H1 (cell line): ENCODE results near the gene ZFTA. TPM values are rescaled to one million over a fixed set of nuclear protein-coding genes. Genes with fewer than 3 reads are reported as not detected.
A peak's percentile ranks its signal among the peaks of the same experiment; 100 is the strongest.

Experiments used
- CTCF ChIA-PET: fragments of 300-600 bp; sonication (Branson Sonifier 250); formaldehyde crosslinking; loops from one replicate; lab custom pipeline; 2021; ENCODE audit not compliant: partially characterized antibody; lab: Charles Lee
- POLR2A ChIA-PET: fragments of 300-600 bp; sonication (Branson Sonifier 250); formaldehyde crosslinking; loops from one replicate; lab custom pipeline; 2021; ENCODE audit warnings: inconsistent platforms; ENCODE audit not compliant: partially characterized antibody; lab: Charles Lee
- DNase-seq, 2 experiments: peaks; one replicate each; pipeline versions ENCODE4 v3.0.0 to v3.0.0-alpha.2; 2010 to 2022; ENCODE audit warnings: low spot score in 2 of 2, low read depth in 1 of 2, mixed read lengths in 1 of 2
- FAIRE-seq: peaks from 2 replicates; lab custom pipeline; 2011; peaks lifted over from hg19 to GRCh38; lab: Jason Lieb, UNC
- H2AFZ ChIP-seq: 2 replicates; pipeline ENCODE4 v1.8.1; 2012; ENCODE audit warnings: low read length, inconsistent platforms
- H2AK5ac ChIP-seq: 2 replicates; pipeline ENCODE4 v1.6.1; 2013; ENCODE audit warnings: low read depth, low read length
- H2BK120ac ChIP-seq: replicated peaks from 2 replicates; pipeline ENCODE3; 2013; ENCODE audit warnings: low read depth, low read length, inconsistent platforms
- H2BK12ac ChIP-seq: 2 replicates; pipeline ENCODE4 v1.6.1; 2013; ENCODE audit warnings: low read depth, low read length
- H2BK15ac ChIP-seq: 2 replicates; pipeline ENCODE4 v1.6.1; 2013; ENCODE audit warnings: low read length
- H2BK20ac ChIP-seq: 2 replicates; pipeline ENCODE4 v1.6.1; 2013; ENCODE audit warnings: low read length
- H2BK5ac ChIP-seq: 2 replicates; pipeline ENCODE4 v1.6.1; 2013; ENCODE audit warnings: low read depth, low read length
- H3K14ac ChIP-seq: 2 replicates; pipeline ENCODE4 v1.6.1; 2013; ENCODE audit warnings: inconsistent platforms; ENCODE audit not compliant: insufficient read length
- H3K18ac ChIP-seq: 2 replicates; pipeline ENCODE4 v1.6.1; 2013; ENCODE audit warnings: low read length; ENCODE audit errors: extremely low read depth
- H3K23ac ChIP-seq: 2 replicates; pipeline ENCODE4 v1.6.1; 2013; ENCODE audit warnings: inconsistent platforms; ENCODE audit not compliant: insufficient read length
- H3K23me2 ChIP-seq: 2 replicates; pipeline ENCODE4 v1.6.1; 2013; ENCODE audit warnings: low read depth, low read length
- H3K27ac ChIP-seq: 2 replicates; pipeline ENCODE4 v1.6.1; 2011; ENCODE audit warnings: low read depth, low read length, inconsistent platforms
- H3K27me3 ChIP-seq, 4 experiments: replicated peaks in 1 of 4; 1 replicate in 1 of 4; 2 replicates in 3 of 4; pipeline versions ENCODE4 v1.6.1 to v1.8.1; 2011 to 2013; ENCODE audit warnings: low read length in 3 of 4, mild to moderate bottlenecking in 3 of 4, inconsistent platforms in 2 of 4, mixed read lengths in 2 of 4, moderate library complexity in 1 of 4; ENCODE audit not compliant: control insufficient read depth in 3 of 4, insufficient read depth in 3 of 4; ENCODE audit errors: extremely low read depth in 1 of 4
- H3K36me3 ChIP-seq, 4 experiments: 2 replicates each; pipeline versions ENCODE4 v1.6.1 to v1.8.1; 2011 to 2013; ENCODE audit warnings: mild to moderate bottlenecking in 4 of 4, low read length in 3 of 4, moderate library complexity in 2 of 4, control low read depth in 1 of 4, inconsistent platforms in 1 of 4; ENCODE audit not compliant: insufficient read depth in 4 of 4, control insufficient read depth in 2 of 4
- H3K4ac ChIP-seq: replicated peaks from 2 replicates; pipeline ENCODE3; 2013; ENCODE audit warnings: low read length, low read depth, mixed read lengths, inconsistent platforms; ENCODE audit not compliant: insufficient read length
- H3K4me1 ChIP-seq, 4 experiments: replicated peaks in 1 of 4; 1 replicate in 1 of 4; 2 replicates in 3 of 4; pipeline versions ENCODE4 v1.6.1 to v1.8.1; 2011 to 2013; ENCODE audit warnings: low read length in 3 of 4, inconsistent platforms in 2 of 4, mixed read lengths in 1 of 4; ENCODE audit not compliant: insufficient read depth in 4 of 4, control insufficient read depth in 3 of 4
- H3K4me2 ChIP-seq, 2 experiments: 2 replicates each; pipeline versions ENCODE4 v1.6.1 to v1.8.1; 2011 to 2013; ENCODE audit warnings: low read depth in 2 of 2, low read length in 2 of 2, control low read depth in 1 of 2, inconsistent platforms in 1 of 2, mild to moderate bottlenecking in 1 of 2; ENCODE audit not compliant: insufficient read depth in 1 of 2
- H3K4me3 ChIP-seq, 4 experiments: fragments of 200-600, 300-600 bp in 1 of 4; sonication (generic), shearing (Covaris generic), sonication (Bioruptor Twin) in 1 of 4; 2 replicates each; pipeline versions ENCODE4 v1.5.1 to v1.8.1; 2011 to 2016; ENCODE audit warnings: low read length in 4 of 4, low read depth in 3 of 4, control low read depth in 2 of 4, inconsistent platforms in 2 of 4, mild to moderate bottlenecking in 2 of 4, mixed read lengths in 1 of 4, moderate library complexity in 1 of 4; ENCODE audit not compliant: insufficient read depth in 2 of 4; ENCODE audit errors: extremely low read depth in 1 of 4
- H3K56ac ChIP-seq: replicated peaks from 2 replicates; pipeline ENCODE3; 2013; ENCODE audit warnings: low read depth, mild to moderate bottlenecking, mixed read lengths, low read length, inconsistent platforms; ENCODE audit not compliant: insufficient read length
- H3K79me1 ChIP-seq: 2 replicates; pipeline ENCODE4 v1.6.1; 2013; ENCODE audit warnings: low read depth, low read length, control low read depth
- H3K79me2 ChIP-seq, 2 experiments: 2 replicates each; pipeline versions ENCODE4 v1.6.1 to v1.8.1; 2012 to 2013; ENCODE audit warnings: low read length in 2 of 2, mild to moderate bottlenecking in 2 of 2, inconsistent platforms in 1 of 2; ENCODE audit not compliant: insufficient read depth in 2 of 2, control insufficient read depth in 1 of 2
- H3K9ac ChIP-seq, 4 experiments: replicated peaks in 1 of 4; 1 replicate in 1 of 4; 2 replicates in 3 of 4; pipeline versions ENCODE4 v1.6.1 to v1.8.1; 2011 to 2013; ENCODE audit warnings: low read depth in 3 of 4, low read length in 3 of 4, control low read depth in 2 of 4, mild to moderate bottlenecking in 2 of 4, moderate library complexity in 2 of 4, inconsistent platforms in 1 of 4; ENCODE audit errors: extremely low read depth in 1 of 4
- H3K9me3 ChIP-seq, 2 experiments: 2 replicates each; pipeline versions ENCODE4 v1.6.1 to v1.8.1; 2012 to 2013; ENCODE audit warnings: mild to moderate bottlenecking in 2 of 2, moderate library complexity in 2 of 2, control low read depth in 1 of 2, inconsistent platforms in 1 of 2, low read depth in 1 of 2, low read length in 1 of 2, mixed read lengths in 1 of 2; ENCODE audit not compliant: insufficient read depth in 2 of 2
- H4K20me1 ChIP-seq, 2 experiments: replicated peaks in 1 of 2; 2 replicates each; pipeline versions ENCODE3 to v1.8.1; 2011 to 2013; ENCODE audit warnings: inconsistent platforms in 2 of 2, low read length in 2 of 2, mild to moderate bottlenecking in 1 of 2; ENCODE audit not compliant: insufficient read depth in 2 of 2, control insufficient read depth in 1 of 2
- H4K5ac ChIP-seq: 2 replicates; pipeline ENCODE4 v1.6.1; 2013; ENCODE audit warnings: low read length, low read depth, mixed read lengths, inconsistent platforms; ENCODE audit not compliant: insufficient read length
- H4K8ac ChIP-seq: 2 replicates; pipeline ENCODE4 v1.8.0; 2013; ENCODE audit warnings: mild to moderate bottlenecking, moderate library complexity, low read length, inconsistent platforms; ENCODE audit not compliant: insufficient read depth; ENCODE audit errors: extremely low read depth
- H4K91ac ChIP-seq: replicated peaks from 2 replicates; pipeline ENCODE3; 2013; ENCODE audit warnings: low read length, mixed read lengths, inconsistent platforms; ENCODE audit not compliant: insufficient read length
- SP1 ChIP-seq: IDR thresholded peaks from 2 replicates; pipeline ENCODE4 v1.6.1; 2011; ENCODE audit warnings: low read depth, low read length
- WGBS, 2 experiments: shearing (Covaris generic) in 1 of 2; methylation state at CpG; one replicate each; pipeline versions ENCODE4 v1.1.6 to v1.1.7; 2013 to 2015; ENCODE audit warnings: low lambda C conversion rate in 2 of 2, mixed read lengths in 2 of 2, inconsistent platforms in 1 of 2, low coverage in 1 of 2, missing lambda C conversion rate in 1 of 2; ENCODE audit not compliant: insufficient replicate concordance in 2 of 2, insufficient coverage in 1 of 2, insufficient read length in 1 of 2; ENCODE audit errors: extremely low coverage in 1 of 2, missing lambda C conversion rate in 1 of 2; 5-methylcytosine and 5-hydroxymethylcytosine counted together
- polyA plus RNA-seq, 7 experiments: library from polyadenylated mRNA; depleted of rRNA in 3 of 7; stranded (reverse) in 5 of 7; unstranded in 2 of 7; fragments of >200 nt in 5 of 7; fragments of 200-250 nt in 2 of 7; gene quantifications; 1 replicate in 5 of 7; 2 replicates in 1 of 7; 4 replicates in 1 of 7; pipeline versions ENCODE4 v1.2.1 to v1.2.3, GENCODE V29; 2011 to 2013; ENCODE audit warnings: missing spikeins in 2 of 7, mixed read lengths in 2 of 7
- total RNA-seq: library from RNA; stranded (reverse); fragmentation: NEBNext Ultra II Directional; extraction: Animal tissue kit (Norgen Biotek cat#: 25700); gene quantifications from 2 replicates; pipeline ENCODE4 v1.2.1, GENCODE V29; 2021
- TF ChIP-seq, protein P1 (sequence below): IDR thresholded peaks from 2 replicates; pipeline ENCODE4 v1.6.1; 2012; ENCODE audit warnings: low read length, inconsistent platforms
- TF ChIP-seq, protein P2 (sequence below), 3 experiments: IDR thresholded peaks; 1 replicate in 2 of 3; 2 replicates in 1 of 3; pipeline versions ENCODE4 v1.5.1 to v1.6.1; 2011; ENCODE audit warnings: low read length in 3 of 3, mild to moderate bottlenecking in 3 of 3, inconsistent platforms in 2 of 3, low read depth in 1 of 3, moderate library complexity in 1 of 3; ENCODE audit not compliant: insufficient read depth in 1 of 3; ENCODE audit errors: control extremely low read depth in 1 of 3
- TF ChIP-seq, protein P3 (sequence below): IDR thresholded peaks from 2 replicates; pipeline ENCODE4 v1.6.1; 2012; ENCODE audit warnings: inconsistent platforms
- TF ChIP-seq, protein P4 (sequence below): IDR thresholded peaks from 2 replicates; pipeline ENCODE4 v1.6.1; 2011; ENCODE audit warnings: low read length, improper control_type of control experiment

The ZFTA gene
- total and polyA plus RNA-seq, 2 of the 8 experiments (the other 6 are each of a cell fraction or from before 2014, with no cell fraction given), result 9.5 to 34.0 TPM

DNA sequence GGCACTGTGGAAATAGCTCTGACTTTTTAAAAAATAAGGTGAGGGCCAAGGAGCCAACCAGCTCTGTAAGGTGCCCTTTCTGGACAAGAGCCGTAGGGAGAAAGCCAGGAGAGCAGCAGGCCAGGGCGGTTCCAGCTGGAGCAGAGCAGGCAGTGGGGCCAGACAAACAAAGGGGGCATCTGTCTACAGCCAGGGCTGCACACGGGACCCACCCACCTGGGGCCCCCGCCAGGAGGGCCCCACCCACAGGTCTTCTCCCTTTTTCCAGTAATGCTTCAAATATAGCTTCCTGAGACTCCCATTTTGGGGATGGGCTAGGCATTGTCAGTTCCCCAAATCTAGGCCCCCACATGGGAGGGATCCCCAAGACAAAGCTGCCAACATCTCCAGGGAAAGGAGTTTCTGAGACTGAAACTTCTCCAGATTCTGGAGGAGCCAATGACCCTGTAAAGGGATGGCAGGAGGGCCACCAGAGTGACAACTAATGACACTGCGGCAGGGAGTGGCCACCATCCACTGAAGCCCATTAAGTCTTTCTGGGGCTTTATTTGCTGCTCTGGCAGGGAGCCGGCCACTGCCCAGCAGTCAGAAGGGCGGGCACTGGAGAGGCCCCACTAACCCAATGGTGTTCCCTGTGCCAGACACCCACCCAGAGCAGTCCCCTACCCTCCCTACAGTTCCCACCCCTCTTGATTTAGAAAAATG lies 1.9 kb downstream of the ZFTA start:
- no peak for FAIRE-seq
- DNase-seq, result no peak
- TF ChIP-seq, protein P1, sequence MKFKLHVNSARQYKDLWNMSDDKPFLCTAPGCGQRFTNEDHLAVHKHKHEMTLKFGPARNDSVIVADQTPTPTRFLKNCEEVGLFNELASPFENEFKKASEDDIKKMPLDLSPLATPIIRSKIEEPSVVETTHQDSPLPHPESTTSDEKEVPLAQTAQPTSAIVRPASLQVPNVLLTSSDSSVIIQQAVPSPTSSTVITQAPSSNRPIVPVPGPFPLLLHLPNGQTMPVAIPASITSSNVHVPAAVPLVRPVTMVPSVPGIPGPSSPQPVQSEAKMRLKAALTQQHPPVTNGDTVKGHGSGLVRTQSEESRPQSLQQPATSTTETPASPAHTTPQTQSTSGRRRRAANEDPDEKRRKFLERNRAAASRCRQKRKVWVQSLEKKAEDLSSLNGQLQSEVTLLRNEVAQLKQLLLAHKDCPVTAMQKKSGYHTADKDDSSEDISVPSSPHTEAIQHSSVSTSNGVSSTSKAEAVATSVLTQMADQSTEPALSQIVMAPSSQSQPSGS, result no peak
- TF ChIP-seq, protein P2, sequence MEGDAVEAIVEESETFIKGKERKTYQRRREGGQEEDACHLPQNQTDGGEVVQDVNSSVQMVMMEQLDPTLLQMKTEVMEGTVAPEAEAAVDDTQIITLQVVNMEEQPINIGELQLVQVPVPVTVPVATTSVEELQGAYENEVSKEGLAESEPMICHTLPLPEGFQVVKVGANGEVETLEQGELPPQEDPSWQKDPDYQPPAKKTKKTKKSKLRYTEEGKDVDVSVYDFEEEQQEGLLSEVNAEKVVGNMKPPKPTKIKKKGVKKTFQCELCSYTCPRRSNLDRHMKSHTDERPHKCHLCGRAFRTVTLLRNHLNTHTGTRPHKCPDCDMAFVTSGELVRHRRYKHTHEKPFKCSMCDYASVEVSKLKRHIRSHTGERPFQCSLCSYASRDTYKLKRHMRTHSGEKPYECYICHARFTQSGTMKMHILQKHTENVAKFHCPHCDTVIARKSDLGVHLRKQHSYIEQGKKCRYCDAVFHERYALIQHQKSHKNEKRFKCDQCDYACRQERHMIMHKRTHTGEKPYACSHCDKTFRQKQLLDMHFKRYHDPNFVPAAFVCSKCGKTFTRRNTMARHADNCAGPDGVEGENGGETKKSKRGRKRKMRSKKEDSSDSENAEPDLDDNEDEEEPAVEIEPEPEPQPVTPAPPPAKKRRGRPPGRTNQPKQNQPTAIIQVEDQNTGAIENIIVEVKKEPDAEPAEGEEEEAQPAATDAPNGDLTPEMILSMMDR (IDR thresholded peaks at IDR 0.05; ENCODE audit: control extremely low read depth in 1 of 3, insufficient read depth in 1 of 3, low read depth in 1 of 3, low read length in 3 of 3), result no peak
- TF ChIP-seq, protein P3, sequence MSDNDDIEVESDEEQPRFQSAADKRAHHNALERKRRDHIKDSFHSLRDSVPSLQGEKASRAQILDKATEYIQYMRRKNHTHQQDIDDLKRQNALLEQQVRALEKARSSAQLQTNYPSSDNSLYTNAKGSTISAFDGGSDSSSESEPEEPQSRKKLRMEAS, result no peak
- TF ChIP-seq, protein P4, sequence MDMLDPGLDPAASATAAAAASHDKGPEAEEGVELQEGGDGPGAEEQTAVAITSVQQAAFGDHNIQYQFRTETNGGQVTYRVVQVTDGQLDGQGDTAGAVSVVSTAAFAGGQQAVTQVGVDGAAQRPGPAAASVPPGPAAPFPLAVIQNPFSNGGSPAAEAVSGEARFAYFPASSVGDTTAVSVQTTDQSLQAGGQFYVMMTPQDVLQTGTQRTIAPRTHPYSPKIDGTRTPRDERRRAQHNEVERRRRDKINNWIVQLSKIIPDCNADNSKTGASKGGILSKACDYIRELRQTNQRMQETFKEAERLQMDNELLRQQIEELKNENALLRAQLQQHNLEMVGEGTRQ, result no peak
- TF ChIP-seq SP1, result no peak
- no peak overlapping the region for H3K4ac ChIP-seq
- H2BK20ac ChIP-seq, result no peak overlapping the region
- H2AK5ac ChIP-seq, result no peak overlapping the region
- H3K79me1 ChIP-seq, result peaks cover 9% of the 10 kb centered on the region
- H3K27me3 ChIP-seq, result peaks cover 0 to 16% (median 13%) of the 10 kb centered on the region in 4 experiments; a peak in 6 of 7 replicates
- peaks cover 0 to 34% of the 10 kb centered on the region in 2 experiments; a peak in 2 of 4 replicates for H3K79me2 ChIP-seq
- H2AFZ ChIP-seq, result no peak overlapping the region
- H3K36me3 ChIP-seq, result peaks cover 0 to 7% (median 0%) of the 10 kb centered on the region in 4 experiments; a peak in 2 of 8 replicates
- no peak overlapping the region for H2BK15ac ChIP-seq
- WGBS, 2 experiments, result 82% methylated on average over 7 of the region's 7 CpGs; no CpG with 5 or more reads in 1 of the 2 experiments
- POLR2A ChIA-PET, result interaction anchor here (0.9 to 6.8 kb wide), 19 partner anchors 12 to 206 kb away, joined by 3 to 73 read pairs (median 4); partner anchors contain the start of genes ATL3, MARK2, RCOR2 and SPINDOC
- no peak overlapping the region for H3K14ac ChIP-seq
- H3K4me1 ChIP-seq, result peaks cover 5 to 33% (median 26%) of the 10 kb centered on the region in 4 experiments
- H4K91ac ChIP-seq, result no peak overlapping the region
- no peak overlapping the region for H2BK120ac ChIP-seq
- H3K4me3 ChIP-seq, result peak overlapping the region; percentile 57 to 96 (median 82); a peak in 7 of 8 replicates
- no peak overlapping the region for H3K18ac ChIP-seq
- peak overlapping the region; percentile 44; the same call in 1 of the 2 replicates for H2BK5ac ChIP-seq
- H3K4me2 ChIP-seq, result peak overlapping the region; percentile 72 to 93
- CTCF ChIA-PET, result interaction anchor here (0.7 to 2.7 kb wide), 12 partner anchors 16 to 288 kb away, joined by 3 to 9 read pairs (median 5); partner anchors contain the start of gene ATL3
- H3K9ac ChIP-seq, result no peak overlapping the region
- peaks cover 11% of the 10 kb centered on the region for H3K23me2 ChIP-seq
- no peak overlapping the region for H2BK12ac ChIP-seq
- H3K23ac ChIP-seq, result no peak overlapping the region
- no peaks in the 10 kb centered on the region for H3K9me3 ChIP-seq
- no peak overlapping the region for H4K5ac ChIP-seq
- H3K27ac ChIP-seq, result no peak overlapping the region
- H4K8ac ChIP-seq, result no peak overlapping the region
- H4K20me1 ChIP-seq, result peaks cover 12 to 13% of the 10 kb centered on the region in 2 experiments
- no peak overlapping the region for H3K56ac ChIP-seq
